ENCODE measurements around the gene UBE2K. TPM values are rescaled to one million over a fixed set of nuclear protein-coding genes. Genes with fewer than 3 reads are reported as not detected.

Gene UBE2K
- total RNA-seq, 2 donors from 2014 or later = 25.6 to 30.3 TPM

DNA sequence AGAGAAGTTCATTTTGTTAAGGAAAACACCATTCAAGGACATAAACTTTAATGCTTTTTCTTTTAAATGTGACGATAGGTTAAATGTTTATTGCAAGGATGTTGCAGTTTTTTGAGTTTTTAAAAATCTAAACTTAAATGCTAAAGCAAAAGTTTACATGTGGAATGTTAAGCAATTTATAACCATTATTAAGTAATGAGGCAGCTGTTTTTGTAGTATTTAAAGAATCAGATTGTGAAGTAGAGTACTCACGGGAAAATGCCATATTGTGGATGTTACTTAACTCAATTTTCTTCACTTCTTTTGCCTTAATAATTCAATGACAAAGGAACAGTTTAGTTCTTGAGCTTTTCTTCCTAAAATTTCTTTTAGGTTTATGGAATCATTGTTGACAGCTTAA is 43.5 kb downstream of the UBE2K start:
- DNase-seq (ENCODE audit: low spot score) = no peak
- intact Hi-C loops (cut with DNase I) = no loop called here
- Histone ChIP-seq H3K9me3 (no peaks in the 10 kb centered on the region), H3K27ac (no peak overlapping the region), H3K27me3 (replicated peaks; ENCODE audit: insufficient read depth) (no peaks in the 10 kb centered on the region), H3K36me3 (no peaks in the 10 kb centered on the region), H3K4me3 (no peak overlapping the region), H3K4me1 (replicated peaks) (no peaks in the 10 kb centered on the region)
- WGBS = 93% methylated on average over 2 of the region's 2 CpGs
- TF ChIP-seq, protein P1, sequence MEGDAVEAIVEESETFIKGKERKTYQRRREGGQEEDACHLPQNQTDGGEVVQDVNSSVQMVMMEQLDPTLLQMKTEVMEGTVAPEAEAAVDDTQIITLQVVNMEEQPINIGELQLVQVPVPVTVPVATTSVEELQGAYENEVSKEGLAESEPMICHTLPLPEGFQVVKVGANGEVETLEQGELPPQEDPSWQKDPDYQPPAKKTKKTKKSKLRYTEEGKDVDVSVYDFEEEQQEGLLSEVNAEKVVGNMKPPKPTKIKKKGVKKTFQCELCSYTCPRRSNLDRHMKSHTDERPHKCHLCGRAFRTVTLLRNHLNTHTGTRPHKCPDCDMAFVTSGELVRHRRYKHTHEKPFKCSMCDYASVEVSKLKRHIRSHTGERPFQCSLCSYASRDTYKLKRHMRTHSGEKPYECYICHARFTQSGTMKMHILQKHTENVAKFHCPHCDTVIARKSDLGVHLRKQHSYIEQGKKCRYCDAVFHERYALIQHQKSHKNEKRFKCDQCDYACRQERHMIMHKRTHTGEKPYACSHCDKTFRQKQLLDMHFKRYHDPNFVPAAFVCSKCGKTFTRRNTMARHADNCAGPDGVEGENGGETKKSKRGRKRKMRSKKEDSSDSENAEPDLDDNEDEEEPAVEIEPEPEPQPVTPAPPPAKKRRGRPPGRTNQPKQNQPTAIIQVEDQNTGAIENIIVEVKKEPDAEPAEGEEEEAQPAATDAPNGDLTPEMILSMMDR (IDR thresholded peaks at IDR 0.05) = no peak
- TF ChIP-seq POLR2A (IDR thresholded peaks at IDR 0.05) (no peak), POLR2AphosphoS5 (IDR thresholded peaks at IDR 0.05) (no peak)

DNA sequence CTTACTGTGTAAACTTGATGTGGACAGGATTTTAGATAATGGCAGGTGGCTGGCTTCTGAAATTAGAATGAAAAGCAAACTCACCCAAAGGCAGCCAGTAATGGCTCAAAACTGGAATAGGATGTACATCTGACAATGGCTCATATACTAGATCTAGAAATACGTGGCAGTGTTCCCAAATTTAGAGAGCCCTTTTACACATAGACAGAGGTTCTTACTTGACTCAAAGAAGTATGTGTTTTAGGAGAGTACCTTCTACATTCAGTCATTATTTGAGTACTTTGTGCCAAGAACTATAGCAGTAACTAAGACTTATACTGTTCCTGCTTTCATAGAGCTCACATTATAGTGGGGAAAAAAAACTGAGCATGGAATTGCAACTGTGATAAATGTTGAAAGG is 48.0 kb downstream of the UBE2K start:
- H3K9me3 ChIP-seq = no peaks in the 10 kb centered on the region
- 80% methylated on average over 1 of the region's 1 CpG for WGBS
- H3K36me3 ChIP-seq = no peaks in the 10 kb centered on the region
- DNase-seq (ENCODE audit: low spot score) = no peak
- intact Hi-C loops (cut with DNase I) = no loop called here
- no peak overlapping the region for H3K4me3 ChIP-seq
- no peak for TF ChIP-seq POLR2A (IDR thresholded peaks at IDR 0.05)
- TF ChIP-seq, protein P1 (IDR thresholded peaks at IDR 0.05) = no peak
- no peak for TF ChIP-seq POLR2AphosphoS5 (IDR thresholded peaks at IDR 0.05)
- no peaks in the 10 kb centered on the region for H3K4me1 ChIP-seq (replicated peaks)
- no peaks in the 10 kb centered on the region for H3K27me3 ChIP-seq (replicated peaks; ENCODE audit: insufficient read depth)
- H3K27ac ChIP-seq = no peak overlapping the region

DNA sequence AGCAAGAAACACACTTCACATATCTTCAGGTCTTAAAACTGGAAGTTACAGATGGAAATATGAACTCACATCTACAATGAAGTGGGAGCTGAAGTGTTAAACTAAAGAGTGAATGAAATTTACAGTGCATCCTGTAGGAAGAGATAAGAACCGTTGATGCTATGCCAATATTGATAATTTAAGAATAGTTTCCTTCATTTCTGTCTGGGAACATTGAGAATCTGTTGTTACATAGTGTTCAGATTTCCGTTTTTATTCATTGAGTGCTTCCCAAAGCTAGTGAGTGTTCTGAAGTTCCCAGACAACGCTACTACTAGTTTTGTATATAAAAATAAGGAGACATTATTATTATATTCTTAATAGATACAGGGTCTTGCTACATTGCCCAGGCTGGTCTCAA is 52.3 kb downstream of the UBE2K start:
- Histone ChIP-seq H3K4me1 (replicated peaks) (no peaks in the 10 kb centered on the region), H3K27me3 (replicated peaks; ENCODE audit: insufficient read depth) (no peaks in the 10 kb centered on the region), H3K4me3 (no peak overlapping the region), H3K27ac (no peak overlapping the region), H3K9me3 (no peaks in the 10 kb centered on the region), H3K36me3 (no peaks in the 10 kb centered on the region)
- no peak for TF ChIP-seq POLR2AphosphoS5 (IDR thresholded peaks at IDR 0.05)
- TF ChIP-seq, protein P1 (IDR thresholded peaks at IDR 0.05) = no peak
- TF ChIP-seq POLR2A (IDR thresholded peaks at IDR 0.05) = no peak
- 62% methylated on average over 3 of the region's 3 CpGs for WGBS
- DNase-seq (ENCODE audit: low spot score) = no peak
- intact Hi-C loops (cut with DNase I) = no loop called here

DNA sequence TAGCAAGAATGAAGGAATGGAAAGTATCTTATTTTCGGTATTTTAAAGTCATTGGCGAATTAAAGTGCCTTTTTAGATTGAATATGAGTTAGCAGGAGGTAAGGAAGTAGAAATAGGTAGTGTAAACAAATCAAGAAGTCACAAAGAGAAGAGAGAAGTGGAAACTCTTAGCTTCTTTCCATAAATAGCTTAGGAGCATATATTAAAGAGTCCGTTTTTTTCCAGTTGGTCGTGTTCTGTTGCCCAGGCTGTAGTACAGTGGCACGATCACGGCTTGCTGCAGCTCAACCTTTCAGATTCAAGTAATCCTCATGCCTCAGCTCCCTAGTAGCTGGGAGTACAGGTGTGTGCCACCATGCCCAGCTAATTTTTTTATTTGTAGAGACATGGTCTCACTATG is 56.4 kb downstream of the UBE2K start:
- Histone ChIP-seq H3K4me3 (no peak overlapping the region), H3K9me3 (no peaks in the 10 kb centered on the region), H3K4me1 (replicated peaks) (no peaks in the 10 kb centered on the region), H3K36me3 (no peaks in the 10 kb centered on the region), H3K27ac (no peak overlapping the region), H3K27me3 (replicated peaks; ENCODE audit: insufficient read depth) (no peaks in the 10 kb centered on the region)
- intact Hi-C loops (cut with DNase I) = no loop called here
- 89% methylated on average over 6 of the region's 6 CpGs for WGBS
- TF ChIP-seq, protein P1 (IDR thresholded peaks at IDR 0.05) = no peak
- TF ChIP-seq POLR2AphosphoS5 (IDR thresholded peaks at IDR 0.05) (no peak), POLR2A (IDR thresholded peaks at IDR 0.05) (no peak)
- DNase-seq (ENCODE audit: low spot score) = no peak

DNA sequence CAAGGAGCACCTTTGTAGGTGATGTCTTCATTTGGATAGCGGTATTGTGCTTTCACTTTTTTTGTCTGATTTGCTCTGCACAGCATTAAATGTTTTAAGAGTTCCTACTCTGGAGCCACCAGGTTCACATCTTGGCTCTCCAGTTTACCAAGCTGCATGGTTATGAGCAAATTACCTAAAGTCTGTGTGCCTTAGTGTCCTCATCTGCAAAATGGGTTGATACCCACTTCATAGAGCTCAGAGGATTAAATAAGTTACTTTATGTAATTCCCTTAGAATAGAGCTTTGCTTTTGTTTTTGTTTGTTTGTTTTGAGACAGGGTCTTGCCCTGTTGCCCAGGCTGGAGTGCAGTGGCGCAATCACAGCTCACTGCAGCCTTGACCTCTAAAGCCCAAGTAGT is 58.2 kb downstream of the UBE2K start:
- Histone ChIP-seq H3K4me1 (replicated peaks) (no peaks in the 10 kb centered on the region), H3K9me3 (no peaks in the 10 kb centered on the region), H3K27ac (no peak overlapping the region), H3K27me3 (replicated peaks; ENCODE audit: insufficient read depth) (no peaks in the 10 kb centered on the region), H3K36me3 (no peaks in the 10 kb centered on the region), H3K4me3 (no peak overlapping the region)
- TF ChIP-seq, protein P1 (IDR thresholded peaks at IDR 0.05) = no peak
- no peak for TF ChIP-seq POLR2AphosphoS5 (IDR thresholded peaks at IDR 0.05)
- TF ChIP-seq POLR2A (IDR thresholded peaks at IDR 0.05) = no peak
- intact Hi-C loops (cut with DNase I) = no loop called here
- WGBS = 98% methylated on average over 2 of the region's 2 CpGs
- no peak for DNase-seq (ENCODE audit: low spot score)
